Hepatocyte (in vitro differentiated cells): ENCODE data around the gene FAM53B. TPM values are rescaled to one million over a fixed set of nuclear protein-coding genes. Genes with fewer than 3 reads are reported as not detected.

Experiments used
- DNase-seq: peaks from one replicate; pipeline ENCODE4 v3.0.0-alpha.2; 2016; ENCODE audit warnings: low spot score
- H2AFZ ChIP-seq: fragments of 200-600 bp; sonication (generic); 2 replicates; pipeline ENCODE4 v1.6.0; 2016; ENCODE audit warnings: antibody characterized with exemption, mild to moderate bottlenecking
- H3K27ac ChIP-seq: fragments of 200-600 bp; sonication (generic); 2 replicates; pipeline ENCODE4 v1.5.1; 2016; ENCODE audit warnings: mild to moderate bottlenecking
- H3K27me3 ChIP-seq: fragments of 200-600 bp; sonication (generic); 2 replicates; pipeline ENCODE4 v1.6.1; 2016
- H3K36me3 ChIP-seq: fragments of 200-600 bp; sonication (generic); replicated peaks from 2 replicates; pipeline ENCODE4 v1.5.1; 2016; ENCODE audit warnings: low read depth; ENCODE audit not compliant: insufficient read depth
- H3K4me1 ChIP-seq: fragments of 200-600 bp; sonication (generic); 2 replicates; pipeline ENCODE4 v1.5.1; 2016; ENCODE audit warnings: mild to moderate bottlenecking, moderate library complexity; ENCODE audit not compliant: insufficient read depth
- H3K4me2 ChIP-seq: fragments of 200-600 bp; sonication (generic); 2 replicates; pipeline ENCODE4 v1.6.0; 2016
- H3K4me3 ChIP-seq: fragments of 200-600 bp; sonication (generic); 2 replicates; pipeline ENCODE4 v1.5.1; 2016; ENCODE audit warnings: mild to moderate bottlenecking
- H3K79me2 ChIP-seq: fragments of 200-600 bp; sonication (generic); 2 replicates; pipeline ENCODE4 v1.6.0; 2017; ENCODE audit warnings: mild to moderate bottlenecking
- H3K9me2 ChIP-seq: fragments of 200-600 bp; sonication (generic); replicated peaks from 2 replicates; pipeline ENCODE4 v1.6.0; 2017; ENCODE audit warnings: mild to moderate bottlenecking; ENCODE audit not compliant: insufficient read depth
- H3K9me3 ChIP-seq: fragments of 200-600 bp; sonication (generic); 2 replicates; pipeline ENCODE4 v1.5.1; 2016; ENCODE audit warnings: low read depth, mild to moderate bottlenecking
- H4K20me1 ChIP-seq: fragments of 200-600 bp; sonication (generic); 2 replicates; pipeline ENCODE4 v1.6.0; 2016; ENCODE audit warnings: mild to moderate bottlenecking; ENCODE audit not compliant: insufficient read depth, poor library complexity, severe bottlenecking
- EZH2 ChIP-seq: fragments of 200-600 bp; sonication (generic); IDR thresholded peaks from 2 replicates; pipeline ENCODE4 v1.6.1; 2016; ENCODE audit warnings: antibody characterized with exemption, mild to moderate bottlenecking, borderline replicate concordance
- EZH2phosphoT487 ChIP-seq: fragments of 200-600 bp; sonication (generic); IDR thresholded peaks from one replicate; pipeline ENCODE4 v1.6.1; 2018; ENCODE audit warnings: antibody characterized with exemption, mild to moderate bottlenecking, low read depth, moderate library complexity; ENCODE audit not compliant: unreplicated experiment, severe bottlenecking
- WGBS: methylation state at CpG from one replicate; pipeline ENCODE4 v1.1.6; 2016; ENCODE audit warnings: low lambda C conversion rate; ENCODE audit errors: missing lambda C conversion rate; 5-methylcytosine and 5-hydroxymethylcytosine counted together
- polyA plus RNA-seq: library from polyadenylated mRNA; unstranded; fragments of >200 nt; fragmentation: Nextera tagmentation; extraction: Ambion mirVana; gene quantifications from 2 replicates; pipeline ENCODE4 v1.2.1, GENCODE V29; 2016
- total RNA-seq: library from RNA; depleted of rRNA; stranded (reverse); fragments of >200 nt; gene quantifications from 2 replicates; pipeline ENCODE4 v1.2.3, GENCODE V29; 2014
- TF ChIP-seq, protein P1 (sequence below): fragments of 200-600 bp; sonication (generic); IDR thresholded peaks from 2 replicates; pipeline ENCODE4 v1.5.1; 2016; ENCODE audit warnings: antibody characterized with exemption, mild to moderate bottlenecking; ENCODE audit not compliant: poor library complexity

FAM53B gene
- total and polyA plus RNA-seq, 2 experiments from 2014 or later: 10.3 to 23.6 TPM

DNA sequence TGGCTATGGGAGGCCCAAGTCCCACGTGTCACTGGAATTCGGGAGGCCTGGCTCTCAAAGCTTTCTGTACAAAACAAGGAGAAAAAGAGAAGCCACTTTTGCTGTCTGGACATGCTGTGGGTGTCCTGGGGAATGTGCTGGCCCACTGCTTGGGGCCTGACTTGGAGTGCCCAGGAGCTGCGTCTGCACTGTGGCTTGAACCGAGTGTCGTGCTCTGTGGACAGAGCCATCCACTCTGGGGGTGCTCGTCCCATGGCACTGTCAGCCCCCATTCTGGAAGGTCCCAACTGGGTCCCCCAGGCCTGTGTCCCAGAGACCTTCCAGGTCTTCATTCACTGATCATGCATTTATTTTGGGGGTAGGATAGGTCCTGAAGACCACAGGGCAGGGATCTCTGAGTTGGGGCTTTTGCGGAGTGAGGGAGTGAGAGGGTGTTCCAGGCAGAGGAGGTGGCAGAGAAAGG lies 144.6 kb downstream of the FAM53B start:
- TF ChIP-seq EZH2: no peak
- no peak for TF ChIP-seq EZH2phosphoT487
- TF ChIP-seq, protein P1, sequence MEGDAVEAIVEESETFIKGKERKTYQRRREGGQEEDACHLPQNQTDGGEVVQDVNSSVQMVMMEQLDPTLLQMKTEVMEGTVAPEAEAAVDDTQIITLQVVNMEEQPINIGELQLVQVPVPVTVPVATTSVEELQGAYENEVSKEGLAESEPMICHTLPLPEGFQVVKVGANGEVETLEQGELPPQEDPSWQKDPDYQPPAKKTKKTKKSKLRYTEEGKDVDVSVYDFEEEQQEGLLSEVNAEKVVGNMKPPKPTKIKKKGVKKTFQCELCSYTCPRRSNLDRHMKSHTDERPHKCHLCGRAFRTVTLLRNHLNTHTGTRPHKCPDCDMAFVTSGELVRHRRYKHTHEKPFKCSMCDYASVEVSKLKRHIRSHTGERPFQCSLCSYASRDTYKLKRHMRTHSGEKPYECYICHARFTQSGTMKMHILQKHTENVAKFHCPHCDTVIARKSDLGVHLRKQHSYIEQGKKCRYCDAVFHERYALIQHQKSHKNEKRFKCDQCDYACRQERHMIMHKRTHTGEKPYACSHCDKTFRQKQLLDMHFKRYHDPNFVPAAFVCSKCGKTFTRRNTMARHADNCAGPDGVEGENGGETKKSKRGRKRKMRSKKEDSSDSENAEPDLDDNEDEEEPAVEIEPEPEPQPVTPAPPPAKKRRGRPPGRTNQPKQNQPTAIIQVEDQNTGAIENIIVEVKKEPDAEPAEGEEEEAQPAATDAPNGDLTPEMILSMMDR: no peak
- Histone ChIP-seq H4K20me1 (no peaks in the 10 kb centered on the region), H3K9me2 (no peaks in the 10 kb centered on the region), H3K79me2 (no peaks in the 10 kb centered on the region), H3K4me2 (no peak overlapping the region), H3K4me3 (no peak overlapping the region), H3K36me3 (no peaks in the 10 kb centered on the region), H3K4me1 (no peaks in the 10 kb centered on the region), H2AFZ (no peak overlapping the region), H3K27ac (no peak overlapping the region), H3K27me3 (no peaks in the 10 kb centered on the region), H3K9me3 (no peaks in the 10 kb centered on the region)
- 86% methylated on average over 7 of the region's 7 CpGs for WGBS
- no peak for DNase-seq

DNA sequence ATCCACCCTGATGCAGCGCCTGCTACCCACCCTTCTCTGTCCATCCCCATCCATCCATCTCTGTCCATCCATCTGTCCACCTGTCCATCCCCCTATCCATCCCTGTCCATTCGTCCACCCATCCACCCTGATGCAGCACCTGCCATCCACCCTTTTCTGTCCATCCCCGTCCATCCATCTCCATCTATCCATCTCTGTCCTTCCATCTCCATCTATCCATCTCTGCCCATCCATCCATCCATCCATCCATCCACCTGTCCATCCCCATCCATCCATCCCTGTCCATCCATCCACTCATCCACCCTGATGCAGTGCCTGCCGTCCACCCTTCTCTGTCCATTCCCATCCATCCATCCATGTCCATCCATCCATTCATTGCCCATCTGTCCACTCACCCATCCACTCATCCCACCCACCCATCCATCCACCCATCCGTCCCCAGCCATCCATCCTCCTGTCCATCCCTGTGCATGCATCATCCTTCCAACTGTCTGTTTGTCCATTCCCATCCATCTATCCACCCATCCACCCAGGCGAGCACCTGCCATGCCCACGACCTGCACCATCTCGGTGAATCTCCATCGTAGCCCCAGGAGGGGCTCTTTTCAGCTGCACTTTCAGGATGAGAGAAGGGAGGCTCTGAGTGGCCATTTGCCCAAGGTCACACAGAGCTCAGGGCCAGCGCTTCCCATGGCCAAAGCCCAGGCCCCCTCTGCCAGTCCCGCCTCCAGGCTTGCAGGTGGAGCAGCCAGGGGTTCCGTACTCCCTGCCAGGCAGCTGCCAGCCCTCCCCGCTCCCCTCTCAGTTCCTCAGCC lies 145.2 kb downstream of the FAM53B start:
- H3K9me2 ChIP-seq: no peaks in the 10 kb centered on the region
- no peak overlapping the region for H3K4me2 ChIP-seq
- no peaks in the 10 kb centered on the region for H3K9me3 ChIP-seq
- no peaks in the 10 kb centered on the region for H3K4me1 ChIP-seq
- H2AFZ ChIP-seq: no peak overlapping the region
- 98% methylated on average over 12 of the region's 13 CpGs for WGBS
- H3K79me2 ChIP-seq: no peaks in the 10 kb centered on the region
- no peak overlapping the region for H3K27ac ChIP-seq
- H3K4me3 ChIP-seq: no peak overlapping the region
- DNase-seq: no peak
- no peaks in the 10 kb centered on the region for H3K27me3 ChIP-seq
- no peaks in the 10 kb centered on the region for H4K20me1 ChIP-seq
- no peaks in the 10 kb centered on the region for H3K36me3 ChIP-seq
- no peak for TF ChIP-seq EZH2
- TF ChIP-seq EZH2phosphoT487: no peak
- TF ChIP-seq, protein P1: no peak

DNA sequence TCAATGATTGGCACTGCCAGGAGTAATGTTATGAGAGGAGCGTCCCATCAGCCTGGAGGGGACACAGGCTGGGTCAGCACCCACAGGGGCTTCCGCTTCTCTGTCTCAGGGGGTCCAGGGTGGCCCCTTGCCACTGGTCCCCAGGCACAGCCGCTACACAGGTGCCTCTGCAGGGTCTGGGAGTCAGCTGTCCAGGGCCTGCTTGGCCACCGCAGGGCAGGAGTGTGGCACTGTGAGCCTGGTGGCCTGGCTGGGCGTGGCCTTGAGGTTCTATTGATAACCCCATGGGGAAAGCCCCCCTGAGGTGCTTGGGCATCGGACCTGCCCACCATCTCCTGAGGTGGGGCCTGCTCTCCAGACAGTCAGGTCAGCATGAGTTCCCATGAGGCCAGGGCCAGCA lies 146.0 kb downstream of the FAM53B start:
- no peaks in the 10 kb centered on the region for H3K9me2 ChIP-seq
- no peak overlapping the region for H3K4me3 ChIP-seq
- TF ChIP-seq EZH2: no peak
- TF ChIP-seq EZH2phosphoT487: no peak
- TF ChIP-seq, protein P1: no peak
- DNase-seq: no peak
- no peaks in the 10 kb centered on the region for H3K9me3 ChIP-seq
- H3K36me3 ChIP-seq: no peaks in the 10 kb centered on the region
- H4K20me1 ChIP-seq: no peaks in the 10 kb centered on the region
- no peak overlapping the region for H3K27ac ChIP-seq
- no peaks in the 10 kb centered on the region for H3K79me2 ChIP-seq
- H3K4me1 ChIP-seq: no peaks in the 10 kb centered on the region
- 86% methylated on average over 6 of the region's 6 CpGs for WGBS
- H3K4me2 ChIP-seq: no peak overlapping the region
- no peak overlapping the region for H2AFZ ChIP-seq
- no peaks in the 10 kb centered on the region for H3K27me3 ChIP-seq
